Panc1 (cell line): ENCODE data around the gene LRRFIP1. TPM values are rescaled to one million over a fixed set of nuclear protein-coding genes. Genes with fewer than 3 reads are reported as not detected.

Experiments
- ATAC-seq: fragments of 200-7000 bp; cut with Tn5 transposase; 2 replicates; pipeline ENCODE4 v1.9.1; 2020; ENCODE audit warnings: mild to moderate bottlenecking, moderate library complexity
- BruUV-seq: library from RNA; stranded (reverse); fragments of 400-500 nt; replicated peaks from 2 replicates; lab custom pipeline; 2021; lab: Mats Ljungman, UMichigan
- CTCF ChIA-PET: fragments of 300-600 bp; sonication (Branson Sonifier 250); formaldehyde crosslinking; loops from one replicate; lab custom pipeline; 2022; ENCODE audit warnings: antibody characterized with exemption; lab: Charles Lee
- POLR2A ChIA-PET: fragments of 300-600 bp; sonication (Branson Sonifier 250); formaldehyde crosslinking; loops from one replicate; lab custom pipeline; 2022; ENCODE audit warnings: antibody characterized with exemption; lab: Charles Lee
- DNase-seq: peaks from one replicate; pipeline ENCODE4 v3.0.0-alpha.2; 2010; ENCODE audit warnings: low read depth, low spot score
- H3K27ac ChIP-seq: 2 replicates; pipeline ENCODE4 v1.5.1; 2011; ENCODE audit warnings: mild to moderate bottlenecking, low read length, inconsistent platforms
- H3K27me3 ChIP-seq: fragments of 200-500 bp; sonication (Bioruptor generic); 2 replicates; pipeline ENCODE4 v1.6.0; 2014; ENCODE audit warnings: low read length, inconsistent platforms; ENCODE audit not compliant: control insufficient read depth, insufficient read depth
- H3K36me3 ChIP-seq: fragments of 200-500 bp; sonication (Bioruptor generic); 2 replicates; pipeline ENCODE4 v1.5.1; 2014; ENCODE audit warnings: inconsistent platforms, mild to moderate bottlenecking, low read length, moderate library complexity; ENCODE audit not compliant: control insufficient read depth, insufficient read depth
- H3K4me1 ChIP-seq: 2 replicates; pipeline ENCODE4 v1.5.1; 2011; ENCODE audit warnings: inconsistent platforms, mild to moderate bottlenecking, low read length, moderate library complexity; ENCODE audit not compliant: control insufficient read depth, insufficient read depth
- H3K4me3 ChIP-seq, 2 experiments: 2 replicates each; pipeline ENCODE4 v1.5.1; 2011 to 2012; ENCODE audit warnings: low read depth in 2 of 2, low read length in 2 of 2, mild to moderate bottlenecking in 2 of 2, inconsistent platforms in 1 of 2, moderate library complexity in 1 of 2
- H3K9me3 ChIP-seq: fragments of 200-500 bp; sonication (Bioruptor generic); 2 replicates; pipeline ENCODE4 v1.5.1; 2014; ENCODE audit warnings: low read depth, mild to moderate bottlenecking, inconsistent platforms, low read length, moderate library complexity; ENCODE audit not compliant: control insufficient read depth, insufficient read depth
- POLR2AphosphoS5 ChIP-seq: IDR thresholded peaks from 2 replicates; pipeline ENCODE4 v1.6.1; 2012; ENCODE audit warnings: mild to moderate bottlenecking, low read depth, low read length, moderate library complexity
- SIN3A ChIP-seq: IDR thresholded peaks from 2 replicates; pipeline ENCODE4 v1.6.1; 2012; ENCODE audit warnings: low read depth, mild to moderate bottlenecking, low read length, moderate library complexity, borderline replicate concordance; ENCODE audit not compliant: insufficient read depth
- in situ Hi-C: cut with HindIII; loops from 2 replicates; pipeline ENCODE4 v1.10.0; 2016; ENCODE audit warnings: low sequenced_read_pairs, low pct_unique_long_range_greater_than_20kb
- intact Hi-C: fragments of 100-400 bp; cut with micrococcal nuclease; formaldehyde crosslinking; loops from one replicate; pipeline ENCODE4 v1.10.0; 2022; ENCODE audit not compliant: unreplicated experiment
- total RNA-seq: library from RNA; stranded (reverse); gene quantifications from one replicate; pipeline ENCODE4 v1.2.1, GENCODE V29; 2021; ENCODE audit not compliant: unreplicated experiment
- TF ChIP-seq, protein P1 (sequence below), 2 experiments: IDR thresholded peaks; 2 replicates each; pipeline ENCODE4 v1.6.1; 2011 to 2012; ENCODE audit warnings: low read depth in 2 of 2, control low read depth in 1 of 2, low read length in 1 of 2, mild to moderate bottlenecking in 1 of 2, moderate library complexity in 1 of 2; ENCODE audit not compliant: insufficient read depth in 1 of 2
- TF ChIP-seq, protein P2 (sequence below): fragments of 450-650 bp; IDR thresholded peaks from 2 replicates; pipeline ENCODE4 v1.5.1; 2017; ENCODE audit warnings: mild to moderate bottlenecking

Gene LRRFIP1
- total RNA-seq, 1 experiment from 2014 or later, result 121 TPM

DNA sequence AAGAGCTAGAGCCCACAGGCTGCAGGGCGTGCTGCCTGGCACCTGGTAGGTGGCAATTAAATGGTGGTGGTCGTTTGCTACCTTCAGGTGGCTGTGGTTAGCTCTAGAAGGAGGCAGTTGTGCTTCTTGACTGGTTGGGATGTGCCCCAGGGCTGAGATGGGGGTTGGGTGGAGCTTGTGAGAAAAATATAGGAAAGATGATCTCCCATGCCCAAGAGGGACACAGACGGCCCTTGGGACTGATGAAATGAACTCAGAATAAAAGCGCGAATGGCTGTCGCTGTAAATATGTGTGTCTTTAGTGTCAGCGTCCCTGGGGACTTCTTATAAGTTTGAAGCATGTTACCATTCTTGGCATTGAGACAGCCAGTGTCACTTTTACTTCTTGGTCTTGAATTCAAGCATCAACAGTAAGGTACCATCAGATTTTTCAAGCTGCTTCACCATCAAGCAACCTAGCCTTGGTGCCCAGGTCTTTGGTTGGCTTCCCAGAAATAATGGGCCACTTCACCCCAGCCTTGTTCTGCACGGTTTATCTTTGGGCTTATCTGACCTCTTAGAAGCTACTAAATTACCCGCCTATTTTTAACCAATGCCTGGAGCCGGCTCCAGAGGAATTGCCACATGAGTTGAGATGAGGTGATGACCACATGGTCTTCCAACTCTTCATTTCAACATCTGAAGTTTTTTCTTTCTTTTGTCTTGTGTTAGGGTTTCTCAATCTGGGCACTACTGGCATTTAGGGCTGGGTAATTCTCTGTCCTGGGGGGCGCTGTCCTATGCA is 11.9 kb downstream of the LRRFIP1 start:
- no peaks in the 10 kb centered on the region for H3K9me3 ChIP-seq
- no peak overlapping the region for H3K27ac ChIP-seq
- no peak overlapping the region for H3K4me3 ChIP-seq
- no peaks in the 10 kb centered on the region for H3K27me3 ChIP-seq
- ATAC-seq (no peak), DNase-seq (no peak)
- ChIA-PET CTCF (no interaction called here), POLR2A (no interaction called here)
- H3K36me3 ChIP-seq, result no peaks in the 10 kb centered on the region
- intact Hi-C loops, result no loop called here
- TF ChIP-seq, protein P1, sequence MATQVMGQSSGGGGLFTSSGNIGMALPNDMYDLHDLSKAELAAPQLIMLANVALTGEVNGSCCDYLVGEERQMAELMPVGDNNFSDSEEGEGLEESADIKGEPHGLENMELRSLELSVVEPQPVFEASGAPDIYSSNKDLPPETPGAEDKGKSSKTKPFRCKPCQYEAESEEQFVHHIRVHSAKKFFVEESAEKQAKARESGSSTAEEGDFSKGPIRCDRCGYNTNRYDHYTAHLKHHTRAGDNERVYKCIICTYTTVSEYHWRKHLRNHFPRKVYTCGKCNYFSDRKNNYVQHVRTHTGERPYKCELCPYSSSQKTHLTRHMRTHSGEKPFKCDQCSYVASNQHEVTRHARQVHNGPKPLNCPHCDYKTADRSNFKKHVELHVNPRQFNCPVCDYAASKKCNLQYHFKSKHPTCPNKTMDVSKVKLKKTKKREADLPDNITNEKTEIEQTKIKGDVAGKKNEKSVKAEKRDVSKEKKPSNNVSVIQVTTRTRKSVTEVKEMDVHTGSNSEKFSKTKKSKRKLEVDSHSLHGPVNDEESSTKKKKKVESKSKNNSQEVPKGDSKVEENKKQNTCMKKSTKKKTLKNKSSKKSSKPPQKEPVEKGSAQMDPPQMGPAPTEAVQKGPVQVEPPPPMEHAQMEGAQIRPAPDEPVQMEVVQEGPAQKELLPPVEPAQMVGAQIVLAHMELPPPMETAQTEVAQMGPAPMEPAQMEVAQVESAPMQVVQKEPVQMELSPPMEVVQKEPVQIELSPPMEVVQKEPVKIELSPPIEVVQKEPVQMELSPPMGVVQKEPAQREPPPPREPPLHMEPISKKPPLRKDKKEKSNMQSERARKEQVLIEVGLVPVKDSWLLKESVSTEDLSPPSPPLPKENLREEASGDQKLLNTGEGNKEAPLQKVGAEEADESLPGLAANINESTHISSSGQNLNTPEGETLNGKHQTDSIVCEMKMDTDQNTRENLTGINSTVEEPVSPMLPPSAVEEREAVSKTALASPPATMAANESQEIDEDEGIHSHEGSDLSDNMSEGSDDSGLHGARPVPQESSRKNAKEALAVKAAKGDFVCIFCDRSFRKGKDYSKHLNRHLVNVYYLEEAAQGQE (IDR thresholded peaks at IDR 0.05; ENCODE audit: insufficient read depth in 1 of 2, low read depth in 2 of 2, low read length in 1 of 2), result no peak
- TF ChIP-seq SIN3A (no peak), POLR2AphosphoS5 (no peak)
- TF ChIP-seq, protein P2, sequence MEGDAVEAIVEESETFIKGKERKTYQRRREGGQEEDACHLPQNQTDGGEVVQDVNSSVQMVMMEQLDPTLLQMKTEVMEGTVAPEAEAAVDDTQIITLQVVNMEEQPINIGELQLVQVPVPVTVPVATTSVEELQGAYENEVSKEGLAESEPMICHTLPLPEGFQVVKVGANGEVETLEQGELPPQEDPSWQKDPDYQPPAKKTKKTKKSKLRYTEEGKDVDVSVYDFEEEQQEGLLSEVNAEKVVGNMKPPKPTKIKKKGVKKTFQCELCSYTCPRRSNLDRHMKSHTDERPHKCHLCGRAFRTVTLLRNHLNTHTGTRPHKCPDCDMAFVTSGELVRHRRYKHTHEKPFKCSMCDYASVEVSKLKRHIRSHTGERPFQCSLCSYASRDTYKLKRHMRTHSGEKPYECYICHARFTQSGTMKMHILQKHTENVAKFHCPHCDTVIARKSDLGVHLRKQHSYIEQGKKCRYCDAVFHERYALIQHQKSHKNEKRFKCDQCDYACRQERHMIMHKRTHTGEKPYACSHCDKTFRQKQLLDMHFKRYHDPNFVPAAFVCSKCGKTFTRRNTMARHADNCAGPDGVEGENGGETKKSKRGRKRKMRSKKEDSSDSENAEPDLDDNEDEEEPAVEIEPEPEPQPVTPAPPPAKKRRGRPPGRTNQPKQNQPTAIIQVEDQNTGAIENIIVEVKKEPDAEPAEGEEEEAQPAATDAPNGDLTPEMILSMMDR, result no peak
- no TSS peak for BruUV-seq
- in situ Hi-C loops, result no loop called here
- no peaks in the 10 kb centered on the region for H3K4me1 ChIP-seq

DNA sequence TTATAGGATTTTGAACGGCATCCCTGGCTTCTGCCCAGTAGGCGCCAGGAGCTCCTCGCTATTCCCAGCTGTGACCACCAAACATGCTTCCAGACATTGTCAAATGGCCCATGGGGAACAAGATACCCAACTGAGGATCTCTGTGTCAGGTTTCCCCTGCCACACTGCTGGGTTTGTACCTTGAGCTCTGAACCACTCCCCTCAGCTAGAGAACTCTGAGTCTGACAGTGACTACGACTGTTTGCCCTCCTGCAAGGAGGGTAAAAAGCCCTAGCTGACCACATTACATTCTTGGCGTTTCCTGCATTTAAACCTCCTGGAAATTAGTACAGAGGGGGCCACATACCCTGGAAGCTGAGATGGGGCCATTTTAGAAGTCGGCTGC is 12.4 kb downstream of the LRRFIP1 start:
- in situ Hi-C loops (no loop called here), intact Hi-C loops (no loop called here)
- no peak overlapping the region for H3K27ac ChIP-seq
- H3K36me3 ChIP-seq, result no peaks in the 10 kb centered on the region
- no peaks in the 10 kb centered on the region for H3K27me3 ChIP-seq
- DNase-seq, result no peak
- no peaks in the 10 kb centered on the region for H3K9me3 ChIP-seq
- no peak overlapping the region for H3K4me3 ChIP-seq
- TF ChIP-seq, protein P1 (IDR thresholded peaks at IDR 0.05; ENCODE audit: insufficient read depth in 1 of 2, low read depth in 2 of 2, low read length in 1 of 2), result no peak
- TF ChIP-seq SIN3A, result no peak
- no peaks in the 10 kb centered on the region for H3K4me1 ChIP-seq
- BruUV-seq, result no TSS peak
- no peak for ATAC-seq
- POLR2A ChIA-PET, result no interaction called here
- CTCF ChIA-PET, result no interaction called here
